Lower leg skin (tissue), 4 donors: Measurements from ENCODE around the gene AKIRIN2. TPM values are rescaled to one million over a fixed set of nuclear protein-coding genes. Genes with fewer than 3 reads are reported as not detected.

Source experiments
- DNase-seq, 2 donors: peaks; one replicate each; pipeline ENCODE4 v3.0.0-alpha.2; 2019; ENCODE audit warnings: low spot score in 2 of 2
- H3K4me3 ChIP-seq: fragments of 200-600 bp; sonication (generic); 2 replicates; pipeline ENCODE4 v1.5.1; 2017; ENCODE audit warnings: mild to moderate bottlenecking, low read depth; ENCODE audit not compliant: poor library complexity, severe bottlenecking
- CTCF ChIP-seq, 3 donors: fragments of 450-650 bp; IDR thresholded peaks; one replicate each; pipeline ENCODE4 v1.5.1; 2016; ENCODE audit warnings: antibody characterized with exemption in 3 of 3, mild to moderate bottlenecking in 3 of 3, moderate library complexity in 2 of 3
- POLR2A ChIP-seq, 2 donors: fragments of 450-650 bp; IDR thresholded peaks; one replicate each; pipeline ENCODE4 v1.6.1; 2016 to 2017; ENCODE audit warnings: antibody characterized with exemption in 2 of 2, mild to moderate bottlenecking in 1 of 2, moderate library complexity in 1 of 2
- WGBS, 2 donors: methylation state at CpG; one replicate each; pipeline ENCODE4 v1.1.5; 2018; 5-methylcytosine and 5-hydroxymethylcytosine counted together
- intact Hi-C: fragments of 100-400 bp; cut with DNase I; formaldehyde crosslinking; loops from one replicate; pipeline ENCODE4 v1.15.0; 2023; ENCODE audit warnings: low total_unique reads
- total RNA-seq, 4 donors: library from RNA; depleted of rRNA; stranded (reverse); fragments of >200 nt; gene quantifications; one replicate each; pipeline ENCODE4 v1.1.0, GENCODE V29; 2016

AKIRIN2 gene
- total RNA-seq, 4 donors from 2014 or later, result 11.2 to 30.3 (median 17.2) TPM

DNA sequence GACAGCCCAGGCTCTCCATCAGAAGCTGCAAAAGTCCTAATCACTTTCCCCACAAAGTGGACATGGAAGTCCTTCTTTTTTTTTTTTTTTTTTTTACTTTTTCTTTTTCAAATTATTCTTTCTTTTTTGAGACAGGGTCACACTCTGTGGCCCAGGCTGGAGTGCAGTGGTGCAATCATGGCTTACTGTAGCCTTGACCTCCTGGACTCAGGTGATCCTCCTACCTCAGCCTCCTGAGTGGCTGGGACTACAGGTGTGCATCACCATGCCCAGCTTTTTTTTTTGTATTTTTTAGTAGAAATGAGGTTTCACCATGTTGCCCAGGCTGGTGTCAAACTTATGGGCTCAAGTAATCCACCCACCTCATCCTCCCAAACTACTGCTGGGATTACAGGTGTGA is 29.0 kb upstream of the AKIRIN2 start:
- H3K4me3 ChIP-seq, result no peak overlapping the region
- DNase-seq, result no peak
- intact Hi-C loops, result no loop called here
- TF ChIP-seq CTCF (IDR thresholded peaks at IDR 0.05) (no peak), POLR2A (IDR thresholded peaks at IDR 0.05) (no peak)

DNA sequence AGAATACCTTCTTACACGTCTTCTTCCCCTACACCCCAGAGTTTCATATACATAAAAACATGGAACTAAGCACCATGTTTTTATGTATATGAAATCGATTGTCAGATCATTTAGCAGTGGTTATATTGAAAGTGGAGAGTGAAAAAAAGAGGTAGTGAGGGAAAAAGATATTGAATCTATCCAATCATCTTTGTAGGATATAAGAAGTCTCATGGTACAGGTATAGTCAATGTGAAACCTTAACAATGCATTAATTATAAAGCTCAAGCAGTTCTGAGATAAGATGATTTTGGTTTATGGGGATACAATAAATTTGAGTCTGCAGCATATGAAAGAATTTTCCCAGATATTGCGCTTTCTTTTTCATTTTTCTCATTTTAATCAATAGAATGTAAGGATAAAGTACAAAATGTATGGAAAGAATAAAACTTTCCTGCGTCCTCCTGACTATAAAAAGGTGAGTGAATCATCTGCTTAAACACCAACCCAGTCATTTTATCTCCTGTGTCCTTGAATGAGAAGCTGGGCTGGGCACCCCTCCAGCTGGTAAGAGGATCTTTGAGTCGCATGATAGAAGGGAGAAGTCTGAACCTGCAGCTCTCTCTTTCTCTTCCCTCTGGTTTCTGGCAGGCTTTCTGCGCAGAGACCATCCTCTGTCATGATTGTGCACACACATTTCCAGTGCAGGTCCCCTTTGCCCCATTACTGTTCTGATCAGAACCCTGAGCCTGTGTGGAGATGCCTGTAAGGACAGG is 28.1 kb upstream of the AKIRIN2 start:
- intact Hi-C loops, result no loop called here
- 48% methylated on average over 6 of the region's 6 CpGs for WGBS, 2 donors

DNA sequence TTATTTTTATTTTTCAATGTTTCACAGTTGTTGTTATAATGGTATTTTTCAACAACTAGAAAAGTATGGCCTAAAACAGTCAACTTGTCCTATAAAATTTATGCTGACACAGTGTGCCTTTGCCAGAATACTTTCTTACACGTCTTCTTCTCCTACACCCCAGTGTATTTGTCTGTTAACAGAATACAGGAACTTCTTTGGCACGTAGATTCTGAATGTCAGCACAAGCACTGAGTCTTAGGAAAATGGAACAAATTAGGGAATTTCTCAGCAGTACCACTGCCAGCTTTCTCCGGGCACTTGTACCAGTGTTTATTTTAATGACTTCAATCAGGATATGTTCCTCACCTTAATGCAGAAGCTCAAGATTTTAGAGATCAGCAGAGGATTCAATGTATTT is 26.7 kb upstream of the AKIRIN2 start:
- no peak overlapping the region for H3K4me3 ChIP-seq
- intact Hi-C loops, result no loop called here
- TF ChIP-seq CTCF (IDR thresholded peaks at IDR 0.05) (no peak), POLR2A (IDR thresholded peaks at IDR 0.05) (no peak)
- WGBS, 2 donors, result 18 to 30% methylated on average over 3 of the region's 3 CpGs
- no peak for DNase-seq

More for the DNA sequence above, 28.1 kb upstream of the AKIRIN2 start:
- peak in 1 of 2 donors; percentile 64 for DNase-seq
- no peak overlapping the region for H3K4me3 ChIP-seq
- TF ChIP-seq CTCF (IDR thresholded peaks at IDR 0.05) (no peak), POLR2A (IDR thresholded peaks at IDR 0.05) (no peak)

DNA sequence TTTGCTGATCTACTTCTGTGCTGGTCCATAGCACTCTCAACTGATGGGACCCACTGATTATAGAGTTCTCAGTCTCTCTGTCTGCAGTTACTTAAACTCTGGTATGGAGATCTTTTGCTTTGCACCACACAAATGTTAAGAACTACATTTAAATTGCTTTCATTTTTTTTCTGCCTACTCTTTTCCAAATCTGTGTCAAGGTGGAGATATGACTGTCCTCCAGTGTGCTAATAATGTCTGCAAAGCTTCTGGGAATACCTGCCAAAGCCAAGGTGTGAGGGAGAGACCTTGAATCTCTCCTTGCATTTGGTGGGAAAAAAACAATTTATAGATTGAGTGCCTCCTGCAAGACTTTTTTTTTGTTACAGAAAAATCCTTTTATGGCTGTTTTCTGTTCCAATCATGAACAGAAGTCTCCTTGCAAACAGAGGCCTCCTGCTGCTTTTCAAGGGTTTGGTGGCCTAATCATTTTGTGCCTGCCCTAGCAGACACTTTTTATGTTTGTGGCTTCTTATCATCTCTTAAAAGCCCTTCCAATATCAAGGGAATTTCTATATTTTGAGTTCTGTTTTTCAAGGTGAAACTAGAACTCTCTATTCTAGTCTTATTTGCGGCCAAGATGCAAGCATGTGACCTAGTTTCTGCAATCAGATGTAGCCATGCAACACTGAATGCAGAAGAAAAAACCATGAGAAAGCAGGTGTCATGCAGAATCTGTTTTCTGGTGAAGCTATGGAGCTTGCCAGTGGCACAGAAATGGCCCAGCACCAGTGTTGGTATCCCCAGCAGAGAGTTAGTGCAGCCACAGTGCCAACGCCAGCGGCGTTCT is 23.2 kb upstream of the AKIRIN2 start:
- intact Hi-C loops, result no loop called here
- no peak for TF ChIP-seq POLR2A (IDR thresholded peaks at IDR 0.05)
- TF ChIP-seq CTCF (IDR thresholded peaks at IDR 0.05), result no peak
- DNase-seq, result no peak
- no peak overlapping the region for H3K4me3 ChIP-seq
- WGBS, 2 donors, result 84 to 90% methylated on average over 4 of the region's 4 CpGs

DNA sequence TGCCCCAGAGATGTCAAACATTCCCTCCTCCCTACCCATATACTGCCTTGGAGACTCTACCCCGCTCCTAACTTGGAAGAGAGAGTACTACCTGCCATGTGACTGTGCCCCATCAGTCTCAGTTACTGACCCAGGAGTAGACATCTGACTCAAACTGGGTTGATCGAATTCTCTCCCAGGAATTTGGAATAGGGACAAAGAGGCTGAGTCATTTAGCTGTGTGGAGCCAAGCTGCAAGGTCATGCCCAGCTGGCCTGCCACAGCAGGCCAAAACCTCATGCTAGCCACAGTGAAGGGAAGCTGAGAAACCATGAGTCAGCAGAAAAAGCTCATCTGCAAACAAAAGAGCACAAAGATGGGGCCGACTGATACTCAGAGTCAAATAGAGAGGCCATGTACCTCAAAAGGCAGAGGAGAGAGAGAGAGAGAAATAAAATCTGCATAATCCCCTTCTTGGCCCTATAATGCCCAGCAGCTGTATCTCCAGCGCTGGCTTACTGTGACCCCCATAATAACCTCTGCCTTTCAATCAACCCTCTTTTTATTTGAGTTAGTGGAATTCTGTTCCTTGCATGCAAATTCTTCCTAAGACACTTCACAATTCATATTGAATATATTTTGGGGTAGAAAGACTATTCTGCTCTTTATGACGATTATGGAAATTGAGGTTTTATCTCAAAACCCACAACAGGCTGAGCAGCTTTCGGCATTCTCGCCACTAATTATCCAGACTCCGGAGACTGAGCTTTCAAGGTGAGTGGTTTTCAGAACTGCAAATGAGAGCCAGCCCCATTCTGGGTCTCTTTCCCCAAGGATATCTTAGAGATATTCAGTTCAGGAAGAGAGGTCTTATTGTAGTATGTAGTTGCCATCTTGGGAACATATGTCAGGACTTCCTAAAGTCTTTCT is 21.4 kb upstream of the AKIRIN2 start:
- TF ChIP-seq CTCF (IDR thresholded peaks at IDR 0.05), result no peak
- TF ChIP-seq POLR2A (IDR thresholded peaks at IDR 0.05), result no peak
- intact Hi-C loops, result no loop called here
- whole genome bisulfite sequencing, 2 donors, result 52 to 54% methylated on average over 8 of the region's 8 CpGs
- DNase-seq, result peak in 1 of 2 donors; percentile 66
- no peak overlapping the region for H3K4me3 ChIP-seq
